ENCODE measurements around the gene RNF17.

Gene RNF17

GRCh38 chr13:24911133-24911908 is 147.4 kb downstream of the RNF17 start:
- no peak for DNase-seq (ENCODE audit: low spot score)
- in situ Hi-C loops (cut with MboI; ENCODE audit: low pct_unique_long_range_greater_than_20kb, low sequenced_read_pairs, unreplicated experiment): no loop called here
- TF ChIP-seq, protein P1, sequence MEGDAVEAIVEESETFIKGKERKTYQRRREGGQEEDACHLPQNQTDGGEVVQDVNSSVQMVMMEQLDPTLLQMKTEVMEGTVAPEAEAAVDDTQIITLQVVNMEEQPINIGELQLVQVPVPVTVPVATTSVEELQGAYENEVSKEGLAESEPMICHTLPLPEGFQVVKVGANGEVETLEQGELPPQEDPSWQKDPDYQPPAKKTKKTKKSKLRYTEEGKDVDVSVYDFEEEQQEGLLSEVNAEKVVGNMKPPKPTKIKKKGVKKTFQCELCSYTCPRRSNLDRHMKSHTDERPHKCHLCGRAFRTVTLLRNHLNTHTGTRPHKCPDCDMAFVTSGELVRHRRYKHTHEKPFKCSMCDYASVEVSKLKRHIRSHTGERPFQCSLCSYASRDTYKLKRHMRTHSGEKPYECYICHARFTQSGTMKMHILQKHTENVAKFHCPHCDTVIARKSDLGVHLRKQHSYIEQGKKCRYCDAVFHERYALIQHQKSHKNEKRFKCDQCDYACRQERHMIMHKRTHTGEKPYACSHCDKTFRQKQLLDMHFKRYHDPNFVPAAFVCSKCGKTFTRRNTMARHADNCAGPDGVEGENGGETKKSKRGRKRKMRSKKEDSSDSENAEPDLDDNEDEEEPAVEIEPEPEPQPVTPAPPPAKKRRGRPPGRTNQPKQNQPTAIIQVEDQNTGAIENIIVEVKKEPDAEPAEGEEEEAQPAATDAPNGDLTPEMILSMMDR (IDR thresholded peaks at IDR 0.05; ENCODE audit: extremely low read depth, insufficient read depth, missing control alignments): no peak

DNA sequence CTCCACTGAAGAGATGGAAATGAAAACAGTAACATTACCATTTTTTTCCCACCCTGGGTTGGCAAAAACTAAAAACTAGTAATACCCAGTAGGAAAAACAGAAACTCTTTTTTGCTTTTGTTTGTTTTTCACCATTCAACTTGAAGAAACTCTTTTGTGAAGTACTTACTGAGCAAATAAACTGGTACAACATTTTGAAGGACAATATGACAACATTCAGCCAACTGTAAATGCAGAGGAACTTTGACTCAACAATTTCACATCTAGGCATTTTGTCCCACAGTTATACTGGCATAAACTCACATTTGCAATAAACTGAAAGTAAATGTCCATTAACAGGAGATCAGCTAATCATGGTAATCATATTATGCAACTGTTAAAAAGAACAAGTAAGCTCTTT is 152.5 kb downstream of the RNF17 start:
- in situ Hi-C loops (cut with MboI; ENCODE audit: low pct_unique_long_range_greater_than_20kb, low sequenced_read_pairs, unreplicated experiment): no loop called here
- DNase-seq (ENCODE audit: low spot score): no peak
- TF ChIP-seq, protein P1 (IDR thresholded peaks at IDR 0.05; ENCODE audit: extremely low read depth, insufficient read depth, missing control alignments): no peak

DNA sequence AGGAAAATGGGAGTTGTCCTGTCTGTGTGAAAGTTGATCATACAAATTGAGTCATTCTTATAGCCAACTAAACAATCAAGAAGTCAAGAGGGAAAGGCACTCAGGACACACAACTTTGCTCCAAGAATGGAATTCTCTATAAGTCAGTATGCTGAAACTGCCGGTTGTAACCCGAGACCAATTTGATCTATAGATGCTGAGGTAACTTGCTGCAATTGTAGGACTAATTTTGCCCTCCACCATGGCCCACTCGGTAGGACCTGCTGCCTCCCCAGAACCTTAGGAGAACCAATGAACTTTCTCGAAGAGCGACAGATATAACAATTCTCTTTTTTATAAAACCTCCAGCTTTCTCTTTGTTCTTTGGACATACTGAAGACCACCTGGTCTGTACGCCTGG is 157.0 kb downstream of the RNF17 start:
- TF ChIP-seq, protein P1 (IDR thresholded peaks at IDR 0.05; ENCODE audit: extremely low read depth, insufficient read depth, missing control alignments): no peak
- no peak for DNase-seq (ENCODE audit: low spot score)

DNA sequence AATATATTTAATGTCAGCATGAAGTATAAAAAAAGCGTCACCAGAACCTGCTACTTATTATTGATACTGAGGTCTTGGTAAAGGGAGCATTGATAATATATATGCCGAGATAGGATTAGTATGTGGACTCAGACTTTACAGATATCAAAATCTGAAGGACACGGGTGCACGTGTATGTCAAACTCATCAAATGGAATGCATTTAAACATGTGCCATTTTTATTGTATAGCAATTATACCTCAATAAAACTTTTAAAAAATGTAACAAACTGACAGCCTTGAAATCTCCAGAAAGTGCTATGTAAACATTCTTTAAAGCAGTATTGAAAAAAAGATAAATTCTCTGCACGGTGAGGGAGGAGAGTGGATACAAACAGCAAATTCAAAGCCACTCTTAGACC is 157.9 kb downstream of the RNF17 start:
- TF ChIP-seq, protein P1 (IDR thresholded peaks at IDR 0.05; ENCODE audit: extremely low read depth, insufficient read depth, missing control alignments): no peak
- no peak for DNase-seq (ENCODE audit: low spot score)
- in situ Hi-C loops (cut with MboI; ENCODE audit: low pct_unique_long_range_greater_than_20kb, low sequenced_read_pairs, unreplicated experiment): no loop called here

More for the DNA sequence above, 157.0 kb downstream of the RNF17 start:
- in situ Hi-C loops (cut with MboI; ENCODE audit: low pct_unique_long_range_greater_than_20kb, low sequenced_read_pairs, unreplicated experiment): no loop called here

- in situ Hi-C loops (cut with MboI; ENCODE audit: low pct_unique_long_range_greater_than_20kb, low sequenced_read_pairs, unreplicated experiment): no loop called here
- TF ChIP-seq, protein P1 (IDR thresholded peaks at IDR 0.05; ENCODE audit: extremely low read depth, insufficient read depth, missing control alignments): no peak
- DNase-seq (ENCODE audit: low spot score): no peak
These were observed 158.4 kb downstream of the RNF17 start for GRCh38 chr13:24922387-24922744.

DNA sequence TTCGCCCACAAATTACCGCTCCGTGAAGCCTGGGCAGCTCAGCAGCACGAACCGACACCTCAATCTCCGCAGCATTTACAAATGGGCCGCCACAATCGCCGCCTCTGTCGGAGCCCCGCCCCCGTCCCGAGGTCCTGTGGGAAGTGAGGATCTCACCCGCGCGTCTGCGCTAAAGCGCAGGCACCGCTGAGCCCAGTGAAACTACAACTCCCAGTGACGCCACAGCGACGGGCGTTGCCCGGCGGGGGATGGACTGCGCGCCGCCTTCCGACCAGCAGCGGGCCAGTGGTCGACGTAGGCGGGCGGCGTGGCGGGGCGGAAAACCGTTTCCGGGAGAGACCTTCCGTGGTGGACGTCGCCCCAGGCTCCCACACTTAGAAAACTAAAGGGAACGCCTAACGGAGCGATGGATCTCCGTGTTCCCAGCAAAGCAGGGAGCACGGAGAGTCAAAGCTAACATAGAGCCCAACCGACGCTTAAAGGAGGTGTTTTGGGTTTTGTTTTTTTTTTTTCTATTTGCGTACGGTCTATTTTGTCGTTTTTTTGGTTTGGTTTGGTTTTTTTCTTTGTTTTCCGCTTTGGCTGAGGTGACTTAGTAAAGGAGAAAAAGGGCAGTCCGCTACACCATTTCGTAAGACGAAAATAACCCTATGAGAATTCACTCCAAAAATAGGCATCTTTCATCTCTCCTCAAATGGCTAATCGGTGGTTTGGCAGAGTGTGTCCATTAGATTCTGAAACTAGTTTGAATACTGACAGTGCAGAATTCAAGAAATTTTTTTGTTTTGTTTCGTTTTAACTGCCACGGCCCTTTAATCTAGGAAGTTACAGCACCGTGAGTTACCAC is 159.0 kb downstream of the RNF17 start:
- in situ Hi-C loops (cut with MboI; ENCODE audit: low pct_unique_long_range_greater_than_20kb, low sequenced_read_pairs, unreplicated experiment): no loop called here
- DNase-seq (ENCODE audit: low spot score): peak; percentile 92
- TF ChIP-seq, protein P1 (IDR thresholded peaks at IDR 0.05; ENCODE audit: extremely low read depth, insufficient read depth, missing control alignments): no peak
